ENCODE data around the gene GMPR2.
A peak's percentile ranks its signal among the peaks of the same experiment; 100 is the strongest.

Gene GMPR2

GRCh38 chr14:24278424-24278823 is 45.7 kb downstream of the GMPR2 start:
- Histone ChIP-seq H3K4me3 (replicated peaks; ENCODE audit: insufficient read depth, low read length) (no peak overlapping the region), H3K27ac (replicated peaks) (peak overlapping the region; percentile 47), H3K27me3 (ENCODE audit: insufficient read depth, poor library complexity, severe bottlenecking) (no peaks in the 10 kb centered on the region)
- TF ChIP-seq, protein P1, sequence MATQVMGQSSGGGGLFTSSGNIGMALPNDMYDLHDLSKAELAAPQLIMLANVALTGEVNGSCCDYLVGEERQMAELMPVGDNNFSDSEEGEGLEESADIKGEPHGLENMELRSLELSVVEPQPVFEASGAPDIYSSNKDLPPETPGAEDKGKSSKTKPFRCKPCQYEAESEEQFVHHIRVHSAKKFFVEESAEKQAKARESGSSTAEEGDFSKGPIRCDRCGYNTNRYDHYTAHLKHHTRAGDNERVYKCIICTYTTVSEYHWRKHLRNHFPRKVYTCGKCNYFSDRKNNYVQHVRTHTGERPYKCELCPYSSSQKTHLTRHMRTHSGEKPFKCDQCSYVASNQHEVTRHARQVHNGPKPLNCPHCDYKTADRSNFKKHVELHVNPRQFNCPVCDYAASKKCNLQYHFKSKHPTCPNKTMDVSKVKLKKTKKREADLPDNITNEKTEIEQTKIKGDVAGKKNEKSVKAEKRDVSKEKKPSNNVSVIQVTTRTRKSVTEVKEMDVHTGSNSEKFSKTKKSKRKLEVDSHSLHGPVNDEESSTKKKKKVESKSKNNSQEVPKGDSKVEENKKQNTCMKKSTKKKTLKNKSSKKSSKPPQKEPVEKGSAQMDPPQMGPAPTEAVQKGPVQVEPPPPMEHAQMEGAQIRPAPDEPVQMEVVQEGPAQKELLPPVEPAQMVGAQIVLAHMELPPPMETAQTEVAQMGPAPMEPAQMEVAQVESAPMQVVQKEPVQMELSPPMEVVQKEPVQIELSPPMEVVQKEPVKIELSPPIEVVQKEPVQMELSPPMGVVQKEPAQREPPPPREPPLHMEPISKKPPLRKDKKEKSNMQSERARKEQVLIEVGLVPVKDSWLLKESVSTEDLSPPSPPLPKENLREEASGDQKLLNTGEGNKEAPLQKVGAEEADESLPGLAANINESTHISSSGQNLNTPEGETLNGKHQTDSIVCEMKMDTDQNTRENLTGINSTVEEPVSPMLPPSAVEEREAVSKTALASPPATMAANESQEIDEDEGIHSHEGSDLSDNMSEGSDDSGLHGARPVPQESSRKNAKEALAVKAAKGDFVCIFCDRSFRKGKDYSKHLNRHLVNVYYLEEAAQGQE (IDR thresholded peaks at IDR 0.05; ENCODE audit: insufficient replicate concordance, low read depth) = no peak
- no peak for TF ChIP-seq SPI1 (IDR thresholded peaks at IDR 0.05; ENCODE audit: borderline replicate concordance, low read depth)
- TF ChIP-seq GABPA (IDR thresholded peaks at IDR 0.05; ENCODE audit: low read depth) = no peak
- TF ChIP-seq POLR2AphosphoS5 (IDR thresholded peaks at IDR 0.05; ENCODE audit: low read depth) = no peak
- DNase-seq (ENCODE audit: low read depth in 1 of 2, low spot score in 1 of 2) = no peak

GRCh38 chr14:24279301-24280186 is 46.8 kb downstream of the GMPR2 start:
- no peak overlapping the region for H3K4me3 ChIP-seq (replicated peaks; ENCODE audit: insufficient read depth, low read length)
- TF ChIP-seq CTCF (IDR thresholded peaks at IDR 0.05; ENCODE audit: insufficient read depth, low read length) (peak; percentile 29), GABPA (IDR thresholded peaks at IDR 0.05; ENCODE audit: low read depth) (no peak), POLR2AphosphoS5 (IDR thresholded peaks at IDR 0.05; ENCODE audit: low read depth) (no peak), SPI1 (IDR thresholded peaks at IDR 0.05; ENCODE audit: borderline replicate concordance, low read depth) (no peak)
- TF ChIP-seq, protein P1 (IDR thresholded peaks at IDR 0.05; ENCODE audit: insufficient replicate concordance, low read depth) = no peak
- H3K27me3 ChIP-seq (ENCODE audit: insufficient read depth, poor library complexity, severe bottlenecking) = no peaks in the 10 kb centered on the region
- peak in 1 of 2 experiments; percentile 70 for DNase-seq (ENCODE audit: low read depth in 1 of 2, low spot score in 1 of 2)
- peak overlapping the region; percentile 47 for H3K27ac ChIP-seq (replicated peaks)

GRCh38 chr14:24280797-24281460 is 48.2 kb downstream of the GMPR2 start:
- no peak for DNase-seq (ENCODE audit: low read depth in 1 of 2, low spot score in 1 of 2)
- TF ChIP-seq POLR2AphosphoS5 (IDR thresholded peaks at IDR 0.05; ENCODE audit: low read depth) = no peak
- no peak for TF ChIP-seq CTCF (IDR thresholded peaks at IDR 0.05; ENCODE audit: insufficient read depth, low read length)
- no peak for TF ChIP-seq SPI1 (IDR thresholded peaks at IDR 0.05; ENCODE audit: borderline replicate concordance, low read depth)
- no peak for TF ChIP-seq GABPA (IDR thresholded peaks at IDR 0.05; ENCODE audit: low read depth)
- TF ChIP-seq, protein P1 (IDR thresholded peaks at IDR 0.05; ENCODE audit: insufficient replicate concordance, low read depth) = no peak
- H3K4me3 ChIP-seq (replicated peaks; ENCODE audit: insufficient read depth, low read length) = no peak overlapping the region
- H3K27me3 ChIP-seq (ENCODE audit: insufficient read depth, poor library complexity, severe bottlenecking) = no peaks in the 10 kb centered on the region
- H3K27ac ChIP-seq (replicated peaks) = peak overlapping the region; percentile 9; the same call in 1 of the 2 replicates

Measured in HL-60 (cell line).